ENCODE data around the gene KIRREL2.

DNA sequence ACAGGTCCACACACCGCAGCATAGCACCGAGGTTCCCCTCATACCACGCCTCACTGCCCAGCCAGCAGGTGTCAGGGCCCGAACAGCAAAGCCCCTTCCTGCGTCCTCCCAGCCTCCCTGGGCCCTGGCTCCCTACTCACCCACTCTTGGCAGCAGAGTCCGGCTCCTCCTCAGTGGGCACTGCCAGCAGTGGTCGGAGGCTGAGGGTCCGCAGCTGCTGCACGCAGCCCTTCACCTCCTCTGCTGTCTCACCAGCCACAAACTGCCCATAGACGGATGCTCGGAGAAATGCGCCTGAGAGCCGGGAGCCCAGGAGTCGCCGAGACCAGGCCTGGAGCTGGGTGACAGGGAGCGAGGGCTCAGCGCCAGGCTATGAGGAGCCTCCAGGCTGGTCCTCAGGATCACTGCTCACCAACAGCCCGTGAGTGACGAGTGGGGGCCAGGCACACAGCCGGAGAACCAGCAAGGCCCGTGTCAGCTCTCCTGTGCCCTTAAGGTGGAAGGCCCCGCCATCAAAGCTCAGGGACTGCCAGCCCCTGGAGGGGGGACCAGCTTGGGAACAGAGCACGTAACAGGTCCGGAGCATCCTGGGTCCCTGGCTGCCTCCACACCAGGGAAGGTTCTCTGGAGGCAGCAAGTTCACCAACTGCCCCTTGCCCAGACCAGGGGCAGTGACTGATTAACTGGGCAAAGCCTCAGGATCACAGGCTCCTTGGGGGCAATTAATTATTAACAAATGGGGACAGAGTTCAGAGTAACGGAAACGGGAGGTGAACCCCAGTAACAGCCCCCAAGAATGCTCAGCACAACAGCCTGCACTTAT, 44.3 kb upstream of the KIRREL2 start, which contains the start of gene PRODH2:
- no peak for TF ChIP-seq EP300 (IDR thresholded peaks at IDR 0.05)
- TF ChIP-seq CTCF (IDR thresholded peaks at IDR 0.05), result no peak
- TF ChIP-seq POLR2A (IDR thresholded peaks at IDR 0.05), result no peak
- TF ChIP-seq POLR2AphosphoS5 (IDR thresholded peaks at IDR 0.05), result no peak

Measured in suprapubic skin (tissue), 4 donors.